Stimulated activated CD4-positive, alpha-beta T cell treated with anti-CD3 and anti-CD28 coated beads, Interleukin-2, amount 100 ng/mL, for 48 hours (primary cell): ENCODE results near the gene SIGLEC9.

Experiments
- DNase-seq, 2 donors: peaks; one replicate each; pipeline ENCODE4 v3.0.0-alpha.2; 2020

SIGLEC9 gene

GRCh38 chr19:51097796-51098195 lies 26.9 kb upstream of the SIGLEC9 start:
- DNase-seq = no peak

- DNase-seq = no peak
These were observed 26.2 kb upstream of the SIGLEC9 start for GRCh38 chr19:51098365-51099046.

GRCh38 chr19:51099047-51099382 lies 25.7 kb upstream of the SIGLEC9 start:
- no peak for DNase-seq

- no peak for DNase-seq
These were observed 24.1 kb upstream of the SIGLEC9 start for GRCh38 chr19:51100601-51101000.

GRCh38 chr19:51101171-51101865 lies 23.4 kb upstream of the SIGLEC9 start:
- DNase-seq = no peak

DNA sequence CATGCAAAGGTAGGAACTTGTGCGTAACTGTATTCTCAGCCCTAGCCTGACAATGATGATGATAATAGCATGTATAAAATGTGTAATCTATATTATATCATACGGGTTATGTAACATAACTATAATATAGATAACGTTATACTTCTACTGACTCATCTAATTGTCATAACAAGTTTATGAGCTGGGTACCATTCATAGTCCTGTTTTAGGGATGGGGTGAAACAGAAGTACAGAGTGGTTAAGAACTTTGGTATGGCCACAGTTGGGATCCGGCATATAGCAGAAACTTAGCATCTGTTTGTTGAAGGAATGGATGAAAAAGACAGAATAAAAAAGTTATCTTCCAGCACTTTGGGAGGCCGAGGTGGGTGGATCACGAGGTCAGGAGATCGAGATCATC lies 21.7 kb upstream of the SIGLEC9 start:
- no peak for DNase-seq

- no peak for DNase-seq
These were observed 20.8 kb upstream of the SIGLEC9 start for GRCh38 chr19:51103926-51104341.

GRCh38 chr19:51107406-51108065 lies 17.2 kb upstream of the SIGLEC9 start:
- DNase-seq = no peak

- peak; percentile 95 to 97 for DNase-seq
These were observed 16.5 kb upstream of the SIGLEC9 start, which contains the start of gene CTU1 for GRCh38 chr19:51108066-51108804. Gene CTU1 (minus strand): TSS chr19:51108409. CDS start chr19:51104569, 3,840 bp downstream.

- DNase-seq = no peak
These were observed 15.9 kb upstream of the SIGLEC9 start for GRCh38 chr19:51108805-51109146.

DNA sequence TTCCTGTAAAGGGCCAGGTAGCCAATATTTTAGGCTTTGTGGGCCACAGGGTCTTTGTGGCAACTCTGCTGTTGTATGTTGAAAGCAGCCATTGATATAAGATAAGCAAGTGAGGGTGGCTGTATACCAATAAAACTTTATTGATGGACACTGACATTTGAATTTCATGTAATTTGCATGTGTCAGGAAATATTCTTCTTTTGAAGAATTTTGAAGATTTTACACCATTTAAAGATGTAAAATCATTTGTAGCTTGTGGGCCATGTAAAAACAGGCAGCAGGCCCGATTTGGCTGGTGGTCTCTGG lies 14.1 kb upstream of the SIGLEC9 start:
- DNase-seq = no peak

- DNase-seq = no peak
These were observed 13.1 kb upstream of the SIGLEC9 start for GRCh38 chr19:51111606-51112005.

GRCh38 chr19:51114087-51114729 lies 10.5 kb upstream of the SIGLEC9 start:
- no peak for DNase-seq

DNA sequence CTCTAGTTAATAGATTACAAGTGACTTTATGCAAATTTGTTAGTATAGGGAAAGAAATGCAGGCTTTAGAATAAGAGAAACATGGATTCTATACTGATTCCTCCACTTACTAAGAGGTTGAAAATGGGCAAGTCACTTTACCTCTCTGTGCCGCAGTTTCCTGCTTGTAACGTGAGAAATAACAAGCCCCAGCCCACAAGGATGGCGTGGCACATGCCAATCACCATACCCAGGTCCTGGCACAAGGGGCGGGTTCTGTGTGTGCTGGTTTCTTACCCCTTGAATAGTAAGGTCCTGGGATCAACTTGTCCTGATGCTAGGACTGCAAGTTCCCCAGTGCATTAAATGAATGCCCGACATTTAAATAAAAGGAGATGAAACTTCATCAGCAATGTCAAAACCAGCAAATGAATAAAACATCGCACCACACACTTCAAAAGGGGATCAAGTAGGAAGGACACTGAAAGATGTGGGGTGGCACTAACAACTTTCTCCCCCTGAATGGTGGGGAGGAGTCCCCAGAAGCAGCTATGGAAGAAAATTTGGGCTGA lies 7.9 kb upstream of the SIGLEC9 start:
- no peak for DNase-seq

DNA sequence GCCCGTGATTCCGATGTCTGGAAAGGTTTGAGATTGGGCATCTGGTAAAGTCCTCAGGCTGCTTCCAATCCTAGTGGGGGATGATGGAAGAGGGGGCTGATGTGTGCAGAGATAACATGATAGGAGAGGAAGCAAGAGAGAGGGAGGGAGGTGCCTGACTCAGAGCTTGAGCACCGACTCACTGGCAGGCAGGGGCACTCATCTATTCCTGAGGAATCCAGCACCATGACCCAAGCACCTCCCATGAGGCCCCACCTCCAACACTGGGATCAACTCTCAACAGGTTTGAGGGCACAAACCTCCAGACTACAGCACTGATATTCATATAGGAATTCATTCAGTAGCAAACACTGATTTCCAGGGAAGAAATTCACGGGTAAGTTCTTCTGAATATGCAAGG lies 5.6 kb upstream of the SIGLEC9 start:
- no peak for DNase-seq

DNA sequence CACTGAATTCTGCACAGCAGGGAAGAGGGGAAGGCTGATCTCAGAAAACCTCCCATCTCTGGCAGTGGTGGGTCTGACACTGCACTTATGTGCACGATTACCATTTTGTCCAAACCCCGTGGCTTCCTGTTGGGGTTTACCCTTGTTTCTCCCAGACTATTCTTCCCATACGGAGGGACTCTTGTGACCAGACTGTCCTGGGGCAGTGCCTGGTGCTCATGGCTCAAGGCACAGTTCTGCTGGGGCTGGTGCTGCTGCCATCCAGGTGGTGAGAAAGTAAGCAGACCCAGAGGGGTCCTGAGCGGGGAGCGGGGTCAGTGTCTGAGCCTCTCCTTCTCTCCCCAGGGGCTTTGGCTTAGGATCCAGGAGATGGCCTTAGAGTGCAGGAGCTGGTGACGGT lies 5.1 kb upstream of the SIGLEC9 start:
- DNase-seq = no peak

GRCh38 chr19:51120160-51120559 lies 4.5 kb upstream of the SIGLEC9 start:
- no peak for DNase-seq

DNA sequence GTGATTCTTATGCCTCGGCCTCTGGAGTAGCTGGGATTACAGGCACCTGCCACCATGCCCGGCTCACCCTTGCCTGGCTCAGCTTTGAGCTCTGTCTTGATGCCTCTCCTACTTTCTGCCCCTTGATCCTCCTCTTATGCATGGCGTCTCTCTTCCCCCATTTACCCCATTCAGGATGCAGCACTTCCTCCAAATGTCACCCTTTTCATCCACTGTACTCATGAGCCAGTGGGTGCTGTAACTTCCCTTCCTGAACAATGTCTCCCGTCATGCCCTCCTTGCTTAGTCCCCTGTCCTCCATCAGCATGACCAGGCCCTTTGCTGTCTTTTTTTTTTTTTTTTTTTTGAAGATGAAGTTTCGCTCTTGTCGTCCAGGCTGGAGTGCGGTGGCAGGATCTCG lies 3.4 kb upstream of the SIGLEC9 start:
- no peak for DNase-seq

DNA sequence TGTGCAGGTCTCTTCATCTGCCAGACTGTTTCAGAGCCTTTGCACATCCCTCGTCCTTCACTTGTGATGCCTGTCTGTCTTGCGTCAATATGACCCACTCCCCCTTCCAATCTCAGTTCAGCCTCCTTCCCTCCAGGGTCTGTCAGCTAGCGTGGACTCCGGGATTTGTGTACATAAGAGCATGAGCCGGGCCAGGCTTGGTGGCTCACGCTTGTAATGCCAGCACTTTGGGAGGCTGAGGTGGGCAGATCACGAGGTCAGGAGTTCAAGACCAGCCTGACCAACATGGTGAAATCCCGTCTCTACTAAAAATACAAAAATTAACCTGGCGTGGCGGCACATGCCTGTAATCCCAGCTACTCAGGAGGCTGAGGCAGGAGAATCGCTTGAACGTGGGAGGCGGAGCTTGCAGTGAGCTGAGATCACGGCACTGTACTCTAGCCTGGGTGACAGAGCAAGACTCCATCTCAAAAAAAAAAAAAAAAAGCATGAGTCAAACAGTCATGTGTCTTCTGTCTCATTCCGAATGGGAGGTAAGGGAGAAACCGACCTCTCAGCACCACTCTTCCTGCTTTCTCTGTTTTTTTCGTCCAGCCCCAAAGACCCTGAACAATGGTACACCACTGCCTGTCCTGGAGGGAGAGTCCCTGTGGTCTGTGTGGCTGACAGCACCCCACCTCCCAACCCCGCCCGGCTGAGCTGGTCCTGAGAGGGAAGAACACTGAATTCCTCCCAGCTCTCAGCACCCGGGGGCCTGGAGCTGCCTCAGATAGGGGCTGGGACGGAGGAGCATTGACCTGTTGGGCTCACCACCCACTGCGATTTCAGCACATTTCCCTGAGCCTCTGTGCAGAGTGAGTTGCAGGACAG lies 2.4 kb upstream of the SIGLEC9 start:
- DNase-seq = no peak

GRCh38 chr19:51123381-51123800 lies 1.3 kb upstream of the SIGLEC9 start:
- no peak for DNase-seq

- no peak for DNase-seq
These were observed 904 bp upstream of the SIGLEC9 start for GRCh38 chr19:51123802-51124201.

DNA sequence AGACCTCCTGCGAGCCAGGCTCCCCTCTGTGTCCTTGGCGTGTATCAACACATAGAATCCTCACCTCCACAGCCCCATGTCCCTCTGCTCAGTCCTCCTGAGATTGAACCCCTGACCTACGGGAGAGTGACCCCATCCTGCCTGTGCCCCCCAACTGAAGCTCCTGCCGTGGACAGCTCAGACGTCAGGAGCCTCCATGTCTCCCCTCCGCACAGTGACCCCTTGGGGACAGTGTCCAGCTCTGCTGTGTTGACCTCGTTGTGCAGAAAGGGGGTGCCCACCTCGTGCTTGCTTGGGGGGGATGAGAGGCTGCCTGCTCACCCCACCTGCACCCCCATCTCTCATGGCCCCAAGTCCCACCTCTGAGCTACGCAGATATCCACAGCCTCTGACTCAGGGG lies 490 bp upstream of the SIGLEC9 start:
- DNase-seq = no peak
